NCI-H128 (cell line): ENCODE measurements around the gene DOCK3.
"Not testable (repeated sequence)": the region's sequence is repeated elsewhere in the genome, so short reads cannot be mapped to it uniquely, and the experiment has no call there.

Source experiments
- DNase-seq: peaks from one replicate; lab custom pipeline; 2025; ENCODE audit not compliant: unreplicated experiment; lab: John Stamatoyannopoulos, UW

The DOCK3 gene

GRCh38 chr3:51353691-51354090, 679.0 kb downstream of the DOCK3 start:
- DNase-seq = no peak

GRCh38 chr3:51354172-51354571, 679.4 kb downstream of the DOCK3 start:
- DNase-seq = no peak

GRCh38 chr3:51354731-51355615, 680.2 kb downstream of the DOCK3 start:
- DNase-seq = no peak

GRCh38 chr3:51355891-51356578, 681.3 kb downstream of the DOCK3 start:
- no peak for DNase-seq

GRCh38 chr3:51357856-51358255, 683.1 kb downstream of the DOCK3 start:
- DNase-seq = no peak

- DNase-seq = no peak
These were observed 684.3 kb downstream of the DOCK3 start for GRCh38 chr3:51358981-51359380.

- no peak for DNase-seq
These were observed 686.1 kb downstream of the DOCK3 start for GRCh38 chr3:51360806-51361205.

- no peak for DNase-seq
These were observed 687.0 kb downstream of the DOCK3 start for GRCh38 chr3:51361746-51362145.

GRCh38 chr3:51362476-51362875, 687.7 kb downstream of the DOCK3 start:
- DNase-seq = no peak

- DNase-seq = not testable (repeated sequence)
These were observed 693.5 kb downstream of the DOCK3 start for GRCh38 chr3:51368276-51368675.

- peak; percentile 18 for DNase-seq
These were observed 697.3 kb downstream of the DOCK3 start for GRCh38 chr3:51371943-51372557.

- DNase-seq = no peak
These were observed 699.1 kb downstream of the DOCK3 start for GRCh38 chr3:51373658-51374421.

- DNase-seq = no peak
These were observed 699.7 kb downstream of the DOCK3 start for GRCh38 chr3:51374456-51374855.

GRCh38 chr3:51375136-51375535, 700.4 kb downstream of the DOCK3 start:
- no peak for DNase-seq

GRCh38 chr3:51375571-51375970, 700.8 kb downstream of the DOCK3 start:
- no peak for DNase-seq

- no peak for DNase-seq
These were observed 703.3 kb downstream of the DOCK3 start for GRCh38 chr3:51378065-51378464.

GRCh38 chr3:51378726-51379125, 704.0 kb downstream of the DOCK3 start:
- no peak for DNase-seq

- no peak for DNase-seq
These were observed 704.6 kb downstream of the DOCK3 start for GRCh38 chr3:51379301-51379700.

- DNase-seq = no peak
These were observed 705.2 kb downstream of the DOCK3 start for GRCh38 chr3:51379746-51380455.

GRCh38 chr3:51380601-51381332, 706.0 kb downstream of the DOCK3 start:
- no peak for DNase-seq
